HFFc6 (cell line): Measurements from ENCODE around the gene CLCN4. TPM values are rescaled to one million over a fixed set of nuclear protein-coding genes. Genes with fewer than 3 reads are reported as not detected.

Source experiments
- DNase-seq: peaks from one replicate; pipeline ENCODE4 v3.0.0-alpha.2; 2018
- H3K27ac Mint-ChIP-seq: 2 replicates; pipeline ENCODE4 v1.8.0; 2020; ENCODE audit warnings: mild to moderate bottlenecking, mixed read lengths
- H3K27me3 Mint-ChIP-seq: 2 replicates; pipeline ENCODE4 v1.8.0; 2021; ENCODE audit warnings: mild to moderate bottlenecking, moderate library complexity, mixed read lengths; ENCODE audit not compliant: insufficient read depth
- H3K36me3 Mint-ChIP-seq: 2 replicates; pipeline ENCODE4 v1.8.0; 2021; ENCODE audit warnings: low read depth, mixed read lengths
- H3K4me1 Mint-ChIP-seq: 2 replicates; pipeline ENCODE4 v1.8.0; 2020; ENCODE audit warnings: low read depth, mixed read lengths
- H3K4me3 Mint-ChIP-seq: 2 replicates; pipeline ENCODE4 v1.8.0; 2020; ENCODE audit warnings: mild to moderate bottlenecking, moderate library complexity, mixed read lengths
- H3K9me3 Mint-ChIP-seq: 2 replicates; pipeline ENCODE4 v1.8.0; 2020; ENCODE audit warnings: mild to moderate bottlenecking, mixed read lengths
- CTCF ChIP-seq: fragments of 200-600 bp; sonication (generic); IDR thresholded peaks from 2 replicates; pipeline ENCODE4 v1.5.0; 2021; ENCODE audit warnings: antibody characterized with exemption, mild to moderate bottlenecking
- total RNA-seq, 6 experiments: library from RNA; stranded (reverse); fragmentation: NEBNext Ultra II Directional; extraction: Animal tissue kit (Norgen Biotek cat#: 25700); gene quantifications; 2 replicates in 1 of 6; 3 replicates in 5 of 6; pipeline ENCODE4 v1.2.3, GENCODE V29; 2021

CLCN4 gene
- total RNA-seq, 6 experiments from 2014 or later = 0.14 to 0.17 TPM; not detected in 4

- H3K9me3 Mint-ChIP-seq = no peaks in the 10 kb centered on the region
- H3K27ac Mint-ChIP-seq = no peak overlapping the region
- H3K4me1 Mint-ChIP-seq = peaks cover 5% of the 10 kb centered on the region; the same call in 1 of the 2 replicates
- no peak for DNase-seq
- no peaks in the 10 kb centered on the region for H3K36me3 Mint-ChIP-seq
- no peak overlapping the region for H3K4me3 Mint-ChIP-seq
- no peaks in the 10 kb centered on the region; the same call in 1 of the 2 replicates for H3K27me3 Mint-ChIP-seq
- no peak for TF ChIP-seq CTCF
Observed at GRCh38 chrX:10169175-10169574, 12.4 kb downstream of the CLCN4 start.

- no peak overlapping the region for H3K27ac Mint-ChIP-seq
- TF ChIP-seq CTCF = no peak
- no peaks in the 10 kb centered on the region for H3K9me3 Mint-ChIP-seq
- no peak overlapping the region for H3K4me3 Mint-ChIP-seq
- H3K4me1 Mint-ChIP-seq = peaks cover 18% of the 10 kb centered on the region
- no peaks in the 10 kb centered on the region; the same call in 1 of the 2 replicates for H3K27me3 Mint-ChIP-seq
- no peaks in the 10 kb centered on the region for H3K36me3 Mint-ChIP-seq
- no peak for DNase-seq
Observed at GRCh38 chrX:10171249-10171648, 14.5 kb downstream of the CLCN4 start.

GRCh38 chrX:10172877-10173276, 16.1 kb downstream of the CLCN4 start:
- TF ChIP-seq CTCF = no peak
- Mint-ChIP-seq H3K36me3 (no peaks in the 10 kb centered on the region), H3K27ac (no peak overlapping the region), H3K4me1 (peaks cover 18% of the 10 kb centered on the region), H3K27me3 (no peaks in the 10 kb centered on the region; the same call in 1 of the 2 replicates), H3K9me3 (no peaks in the 10 kb centered on the region), H3K4me3 (no peak overlapping the region)
- DNase-seq = no peak

- Mint-ChIP-seq H3K27me3 (no peaks in the 10 kb centered on the region; the same call in 1 of the 2 replicates), H3K36me3 (no peaks in the 10 kb centered on the region), H3K4me3 (no peak overlapping the region), H3K4me1 (peaks cover 18% of the 10 kb centered on the region), H3K27ac (no peak overlapping the region), H3K9me3 (no peaks in the 10 kb centered on the region)
- no peak for TF ChIP-seq CTCF
- no peak for DNase-seq
Observed at GRCh38 chrX:10173331-10173900, 16.6 kb downstream of the CLCN4 start.

GRCh38 chrX:10174051-10174450, 17.3 kb downstream of the CLCN4 start:
- H3K4me1 Mint-ChIP-seq = peaks cover 18% of the 10 kb centered on the region

More at GRCh38 chrX:10174051-10174450, 17.3 kb downstream of the CLCN4 start:
- Mint-ChIP-seq H3K36me3 (no peaks in the 10 kb centered on the region), H3K4me3 (no peak overlapping the region), H3K27ac (no peak overlapping the region), H3K27me3 (peaks cover 2% of the 10 kb centered on the region), H3K9me3 (no peaks in the 10 kb centered on the region)
- no peak for TF ChIP-seq CTCF
- no peak for DNase-seq
